ENCODE results near the gene CADPS2. TPM values are rescaled to one million over a fixed set of nuclear protein-coding genes. Genes with fewer than 3 reads are reported as not detected.

The CADPS2 gene
- total RNA-seq, 5 donors from 2014 or later (not counting 1 experiment from before 2014, with no cell fraction given): 0.15 to 0.28 (median 0.16) TPM; not detected in 2

DNA sequence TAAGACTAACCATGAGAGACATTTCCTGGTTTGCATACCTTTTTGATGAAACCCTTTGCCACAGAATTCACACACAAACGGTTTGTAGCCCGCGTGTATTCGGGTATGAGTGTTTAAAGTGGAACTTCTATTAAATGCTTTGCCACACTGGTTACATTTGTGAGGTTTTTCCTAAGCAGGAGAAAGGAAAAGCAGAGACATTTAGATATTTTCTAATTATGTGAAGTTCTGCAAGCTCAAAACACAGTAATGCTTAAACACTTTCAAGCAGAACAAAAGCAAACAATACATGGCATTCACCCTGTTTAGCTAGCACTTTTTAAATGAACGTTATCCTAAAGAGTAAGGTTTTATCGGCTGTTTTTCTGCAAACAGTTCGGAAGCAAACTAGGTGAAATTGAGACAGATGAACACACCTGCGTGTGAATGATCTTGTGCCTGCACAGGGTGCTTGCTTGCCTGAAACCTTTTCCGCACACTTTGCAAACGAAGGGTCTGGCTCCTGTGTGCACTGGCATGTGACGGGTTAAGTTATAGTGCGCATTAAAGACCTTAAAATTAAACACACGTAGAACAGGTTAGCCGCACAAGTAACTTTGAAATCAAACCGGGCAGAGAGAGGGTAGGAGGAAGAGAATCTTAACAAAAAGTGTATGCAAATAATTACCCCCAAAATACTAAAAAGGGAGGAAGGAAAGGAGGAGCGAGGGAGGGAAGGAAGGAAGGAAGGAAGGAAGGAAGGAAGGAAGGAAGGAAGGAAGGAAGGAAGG, 583.3 kb downstream of the CADPS2 start:
- Histone ChIP-seq H3K4me1 (ENCODE audit: control insufficient read depth in 1 of 2, extremely low read depth in 1 of 2, insufficient read depth in 2 of 2, low read length in 2 of 2) (no peaks in the 10 kb centered on the region), H3K4me3 (ENCODE audit: control insufficient read depth in 1 of 2, extremely low read depth in 1 of 2, low read length in 1 of 2) (no peak overlapping the region), H3K27me3 (replicated peaks in 1 of 2; ENCODE audit: control insufficient read depth in 2 of 2, extremely low read depth in 1 of 2, insufficient read depth in 2 of 2, low read length in 1 of 2) (peaks cover 25 to 58% of the 10 kb centered on the region in 2 experiments), H3K36me3 (ENCODE audit: control insufficient read depth in 2 of 2, extremely low read depth in 1 of 2, insufficient read depth in 1 of 2, low read length in 1 of 2) (no peaks in the 10 kb centered on the region), H3K9me3 (no peaks in the 10 kb centered on the region), H3K27ac (ENCODE audit: low read length) (no peak overlapping the region)
- ChIA-PET CTCF (no interaction called here), POLR2A (no interaction called here)
- peaks cover 0 to 9% (median 0%) of the 10 kb centered on the region in 3 donors for H3K9me3 Mint-ChIP-seq
- H3K27ac Mint-ChIP-seq: no peak overlapping the region
- peaks cover 70 to 89% of the 10 kb centered on the region in 2 donors for H3K27me3 Mint-ChIP-seq
- 11% methylated on average over 3 of the region's 16 CpGs for WGBS (ENCODE audit: insufficient coverage)
- no peaks in the 10 kb centered on the region for H3K36me3 Mint-ChIP-seq
- peaks cover 0 to 2% (median 0%) of the 10 kb centered on the region in 3 donors for H3K4me1 Mint-ChIP-seq
- no peak for ATAC-seq (replicated peaks in 1 of 4)
- no peak for DNase-seq
- H3K4me3 Mint-ChIP-seq: no peak overlapping the region

DNA sequence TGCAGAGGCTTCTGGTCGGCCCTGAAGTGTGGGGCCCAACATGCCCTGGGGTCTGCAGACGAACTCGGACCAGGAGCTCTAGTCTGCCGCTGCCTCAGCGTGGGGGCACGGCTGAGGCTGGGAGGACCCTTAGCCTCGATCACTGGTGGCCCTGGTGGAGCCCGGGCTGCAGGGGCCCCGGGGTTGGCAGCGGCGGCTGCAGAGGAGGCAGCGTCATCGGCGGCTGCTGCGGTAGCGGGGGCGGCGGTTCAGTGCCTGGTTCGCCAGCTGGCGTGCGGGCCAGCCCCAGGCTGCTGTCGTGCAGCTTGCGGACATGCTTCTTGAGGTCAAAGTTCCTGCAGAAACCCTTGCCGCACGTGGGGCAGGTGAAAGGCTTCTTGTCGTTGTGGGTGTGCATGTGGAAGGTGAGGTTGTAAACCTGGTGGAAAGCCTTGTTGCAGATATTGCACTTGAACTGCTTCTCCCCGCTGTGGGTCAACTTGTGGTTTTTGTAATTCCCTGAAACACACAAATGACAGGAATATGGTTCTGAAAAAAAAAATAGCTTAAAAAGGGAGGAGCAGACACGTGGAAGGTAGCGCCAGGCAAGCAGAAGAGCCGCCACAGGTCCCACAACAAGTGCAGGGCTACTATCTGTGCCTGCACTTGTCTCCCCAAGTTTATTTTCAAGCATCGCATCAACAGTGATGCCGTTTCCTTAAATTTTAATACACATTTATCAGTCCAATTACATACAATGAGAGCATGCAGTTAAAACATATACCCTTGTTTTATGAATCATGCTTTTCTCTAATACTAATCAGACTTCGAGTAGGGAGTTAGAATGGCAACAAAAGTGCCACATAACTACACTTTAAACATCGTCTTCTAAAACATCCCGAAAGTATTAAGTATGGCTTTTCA, 584.2 kb downstream of the CADPS2 start:
- ChIA-PET CTCF (no interaction called here), POLR2A (no interaction called here)
- Mint-ChIP-seq H3K4me1 (peaks cover 0 to 2% (median 0%) of the 10 kb centered on the region in 3 donors), H3K4me3 (no peak overlapping the region), H3K36me3 (no peaks in the 10 kb centered on the region), H3K9me3 (peaks cover 0 to 9% (median 0%) of the 10 kb centered on the region in 3 donors), H3K27me3 (peaks cover 73 to 80% of the 10 kb centered on the region in 2 donors), H3K27ac (peak overlapping the region in 1 of 2 donors; percentile 49)
- H3K4me1 ChIP-seq (ENCODE audit: control insufficient read depth in 1 of 2, extremely low read depth in 1 of 2, insufficient read depth in 2 of 2, low read length in 2 of 2): no peaks in the 10 kb centered on the region
- H3K36me3 ChIP-seq (ENCODE audit: control insufficient read depth in 2 of 2, extremely low read depth in 1 of 2, insufficient read depth in 1 of 2, low read length in 1 of 2): no peaks in the 10 kb centered on the region
- no peak for DNase-seq
- no peak overlapping the region for H3K27ac ChIP-seq (ENCODE audit: low read length)
- WGBS (ENCODE audit: insufficient coverage): 10% methylated on average over 30 of the region's 35 CpGs
- H3K27me3 ChIP-seq (replicated peaks in 1 of 2; ENCODE audit: control insufficient read depth in 2 of 2, extremely low read depth in 1 of 2, insufficient read depth in 2 of 2, low read length in 1 of 2): peaks cover 23 to 56% of the 10 kb centered on the region in 2 experiments
- H3K9me3 ChIP-seq: no peaks in the 10 kb centered on the region
- ATAC-seq (replicated peaks in 1 of 4): no peak
- no peak overlapping the region for H3K4me3 ChIP-seq (ENCODE audit: control insufficient read depth in 1 of 2, extremely low read depth in 1 of 2, low read length in 1 of 2)

DNA sequence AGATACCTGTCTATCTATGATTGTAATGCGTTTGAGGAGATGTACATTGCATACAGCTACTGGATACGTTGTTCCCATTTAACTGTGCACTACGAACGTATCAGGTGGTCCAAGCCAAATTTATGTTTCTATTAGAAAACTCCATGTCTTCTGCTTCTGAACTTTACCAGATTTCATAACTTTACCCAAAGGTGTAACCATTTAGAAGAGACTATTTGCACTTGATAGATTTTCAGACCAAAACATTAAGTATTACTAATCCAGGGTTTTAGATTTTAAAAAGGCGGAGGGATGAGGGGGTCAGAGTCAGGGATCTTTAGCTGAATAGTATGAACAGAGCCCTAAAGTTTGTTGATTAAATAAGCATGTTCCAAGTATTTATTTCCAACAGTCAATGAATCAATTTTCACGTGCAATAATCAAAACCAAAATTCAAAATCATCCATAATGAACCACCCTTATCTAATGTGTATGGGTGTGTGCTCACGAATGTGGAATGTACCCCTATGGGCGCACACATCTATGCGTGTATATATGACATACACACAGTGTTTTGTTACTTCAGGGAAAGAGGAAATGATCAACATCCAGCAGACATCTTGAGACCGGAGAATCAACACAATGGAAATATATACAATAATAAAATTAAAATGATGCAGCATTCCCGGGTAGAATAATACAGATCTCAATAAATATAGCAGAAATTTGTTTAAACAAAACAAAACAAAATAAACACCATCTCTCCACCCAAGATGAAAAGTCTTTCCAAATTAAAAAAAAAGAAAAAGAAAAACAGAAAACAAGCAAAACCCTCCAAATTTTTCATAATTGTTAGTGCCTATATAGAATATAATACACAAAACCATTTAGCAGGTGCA, 585.1 kb downstream of the CADPS2 start:
- no peak overlapping the region for H3K4me3 Mint-ChIP-seq
- Histone ChIP-seq H3K27ac (ENCODE audit: low read length) (no peak overlapping the region), H3K4me3 (ENCODE audit: control insufficient read depth in 1 of 2, extremely low read depth in 1 of 2, low read length in 1 of 2) (no peak overlapping the region), H3K9me3 (no peaks in the 10 kb centered on the region), H3K36me3 (ENCODE audit: control insufficient read depth in 2 of 2, extremely low read depth in 1 of 2, insufficient read depth in 1 of 2, low read length in 1 of 2) (no peaks in the 10 kb centered on the region), H3K4me1 (ENCODE audit: control insufficient read depth in 1 of 2, extremely low read depth in 1 of 2, insufficient read depth in 2 of 2, low read length in 2 of 2) (no peaks in the 10 kb centered on the region), H3K27me3 (replicated peaks in 1 of 2; ENCODE audit: control insufficient read depth in 2 of 2, extremely low read depth in 1 of 2, insufficient read depth in 2 of 2, low read length in 1 of 2) (peaks cover 23 to 46% of the 10 kb centered on the region in 2 experiments)
- 20% methylated on average over 1 of the region's 11 CpGs for WGBS (ENCODE audit: insufficient coverage)
- H3K27me3 Mint-ChIP-seq: peaks cover 68 to 72% of the 10 kb centered on the region in 2 donors
- ATAC-seq (replicated peaks in 1 of 4) (no peak), DNase-seq (no peak)
- no peak overlapping the region for H3K27ac Mint-ChIP-seq
- H3K4me1 Mint-ChIP-seq: peaks cover 0 to 2% (median 0%) of the 10 kb centered on the region in 3 donors
- peaks cover 0 to 9% (median 0%) of the 10 kb centered on the region in 3 donors for H3K9me3 Mint-ChIP-seq
- ChIA-PET CTCF (no interaction called here), POLR2A (no interaction called here)
- no peaks in the 10 kb centered on the region for H3K36me3 Mint-ChIP-seq

DNA sequence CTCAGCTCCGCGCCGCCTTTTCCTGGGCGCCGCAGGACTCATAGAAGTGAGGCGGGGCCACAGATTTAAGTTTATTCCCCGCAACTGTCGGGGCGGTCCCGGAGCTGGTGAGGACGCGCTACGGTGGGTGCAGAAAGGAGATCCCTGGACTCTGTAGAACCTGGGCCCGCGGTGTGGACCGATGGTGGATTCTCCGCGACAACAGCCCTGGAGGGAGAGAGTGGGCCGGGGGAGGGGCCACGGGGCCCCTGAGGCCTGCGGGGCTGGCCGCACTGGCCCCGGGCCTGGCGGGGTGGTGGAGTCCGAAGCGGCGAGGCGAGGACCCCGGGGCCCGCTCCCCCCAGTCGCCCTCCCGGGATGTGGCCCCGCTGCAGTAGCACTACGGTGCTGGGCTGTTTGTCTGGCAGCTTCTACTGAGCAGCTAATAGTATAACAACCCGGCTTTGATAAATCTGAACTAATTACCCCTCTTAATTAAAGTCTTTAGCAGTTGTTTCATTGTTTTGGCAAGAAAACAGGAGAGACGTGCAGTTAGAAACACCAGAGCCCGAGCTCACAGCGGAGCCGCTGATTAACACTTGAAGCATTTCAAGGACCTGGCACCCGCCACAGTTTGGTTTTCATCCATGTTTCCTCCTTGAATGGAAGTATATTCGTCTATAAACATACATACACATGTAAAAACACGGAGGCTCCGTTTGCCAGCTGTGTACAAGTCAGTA, 585.9 kb downstream of the CADPS2 start:
- no peak for ATAC-seq (replicated peaks in 1 of 4)
- ChIA-PET CTCF (no interaction called here), POLR2A (no interaction called here)
- H3K36me3 ChIP-seq (ENCODE audit: control insufficient read depth in 2 of 2, extremely low read depth in 1 of 2, insufficient read depth in 1 of 2, low read length in 1 of 2): no peaks in the 10 kb centered on the region
- no peaks in the 10 kb centered on the region for H3K4me1 ChIP-seq (ENCODE audit: control insufficient read depth in 1 of 2, extremely low read depth in 1 of 2, insufficient read depth in 2 of 2, low read length in 2 of 2)
- Mint-ChIP-seq H3K9me3 (peaks cover 0 to 11% (median 0%) of the 10 kb centered on the region in 3 donors), H3K27ac (no peak overlapping the region), H3K4me3 (no peak overlapping the region), H3K27me3 (peaks cover 64 to 66% of the 10 kb centered on the region in 2 donors), H3K36me3 (no peaks in the 10 kb centered on the region), H3K4me1 (peaks cover 0 to 2% (median 0%) of the 10 kb centered on the region in 3 donors)
- H3K9me3 ChIP-seq: no peaks in the 10 kb centered on the region
- no peak overlapping the region for H3K4me3 ChIP-seq (ENCODE audit: control insufficient read depth in 1 of 2, extremely low read depth in 1 of 2, low read length in 1 of 2)
- no peak overlapping the region for H3K27ac ChIP-seq (ENCODE audit: low read length)
- WGBS (ENCODE audit: insufficient coverage): 18% methylated on average over 34 of the region's 43 CpGs
- H3K27me3 ChIP-seq (replicated peaks in 1 of 2; ENCODE audit: control insufficient read depth in 2 of 2, extremely low read depth in 1 of 2, insufficient read depth in 2 of 2, low read length in 1 of 2): peaks cover 23 to 38% of the 10 kb centered on the region in 2 experiments
- DNase-seq: no peak

DNA sequence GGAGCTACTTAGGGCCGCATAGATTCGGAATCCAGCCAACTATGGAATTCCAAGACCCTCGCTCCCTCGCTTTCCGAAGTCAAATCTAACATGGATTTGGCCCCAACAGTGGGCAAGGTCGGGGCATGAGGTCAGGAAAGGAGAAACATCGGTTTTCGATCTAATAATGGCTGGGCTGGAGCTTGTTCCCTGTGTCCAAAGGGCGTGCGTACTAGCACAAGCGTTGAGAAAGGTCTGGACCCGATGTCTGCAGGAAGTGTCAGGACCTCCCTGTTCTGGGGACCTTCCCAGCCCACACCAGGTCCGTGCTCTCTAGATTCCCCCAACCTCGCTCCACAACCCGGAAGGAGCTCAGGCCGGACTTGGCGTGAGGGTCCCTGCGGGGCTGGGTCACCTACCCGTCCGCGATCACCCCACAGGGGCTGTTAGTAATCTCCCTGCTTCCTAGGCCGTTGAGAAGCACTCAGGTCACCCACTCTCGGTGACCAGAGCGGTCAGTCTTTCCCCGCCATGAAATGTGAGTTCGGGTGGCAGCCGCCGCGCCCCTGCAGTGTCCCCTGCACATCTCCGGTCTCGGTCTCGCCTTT, 586.5 kb downstream of the CADPS2 start:
- Histone ChIP-seq H3K27me3 (replicated peaks in 1 of 2; ENCODE audit: control insufficient read depth in 2 of 2, extremely low read depth in 1 of 2, insufficient read depth in 2 of 2, low read length in 1 of 2) (peaks cover 23 to 32% of the 10 kb centered on the region in 2 experiments), H3K36me3 (ENCODE audit: control insufficient read depth in 2 of 2, extremely low read depth in 1 of 2, insufficient read depth in 1 of 2, low read length in 1 of 2) (no peaks in the 10 kb centered on the region), H3K9me3 (no peaks in the 10 kb centered on the region), H3K4me3 (ENCODE audit: control insufficient read depth in 1 of 2, extremely low read depth in 1 of 2, low read length in 1 of 2) (no peak overlapping the region), H3K27ac (ENCODE audit: low read length) (no peak overlapping the region), H3K4me1 (ENCODE audit: control insufficient read depth in 1 of 2, extremely low read depth in 1 of 2, insufficient read depth in 2 of 2, low read length in 2 of 2) (no peaks in the 10 kb centered on the region)
- Mint-ChIP-seq H3K4me3 (no peak overlapping the region), H3K27ac (no peak overlapping the region), H3K36me3 (no peaks in the 10 kb centered on the region), H3K27me3 (peaks cover 59 to 65% of the 10 kb centered on the region in 2 donors), H3K9me3 (peaks cover 0 to 14% (median 0%) of the 10 kb centered on the region in 3 donors), H3K4me1 (peaks cover 0 to 2% (median 0%) of the 10 kb centered on the region in 3 donors)
- ChIA-PET CTCF (no interaction called here), POLR2A (interaction anchor here in 1 of 2 donors (0.5 kb wide), 1 partner anchor 66 kb away, joined by 3 read pairs; no protein-coding TSS in a partner anchor)
- 19% methylated on average over 32 of the region's 32 CpGs for WGBS (ENCODE audit: insufficient coverage)
- DNase-seq (no peak), ATAC-seq (replicated peaks in 1 of 4) (no peak)

All from T-cell (primary cell).